Neural progenitor cell (in vitro differentiated cells): ENCODE measurements around the gene NQO2. TPM values are rescaled to one million over a fixed set of nuclear protein-coding genes. Genes with fewer than 3 reads are reported as not detected.
"Not testable (repeated sequence)": the region's sequence is repeated elsewhere in the genome, so short reads cannot be mapped to it uniquely, and the experiment has no call there.

Experiments used
- DNase-seq: peaks from one replicate; pipeline ENCODE4 v3.0.0-alpha.2; 2016; ENCODE audit warnings: low spot score
- H2AFZ ChIP-seq: fragments of 200-600 bp; sonication (generic); replicated peaks from 2 replicates; pipeline ENCODE4 v1.6.1; 2016; ENCODE audit warnings: antibody characterized with exemption
- H3F3A ChIP-seq: fragments of 200-600 bp; sonication (generic); 2 replicates; pipeline ENCODE4 v1.6.1; 2016; ENCODE audit warnings: antibody characterized with exemption, low read depth
- H3K27ac ChIP-seq: fragments of 200-600 bp; sonication (generic); 2 replicates; pipeline ENCODE4 v1.5.1; 2016; ENCODE audit warnings: mild to moderate bottlenecking
- H3K27me3 ChIP-seq: fragments of 200-600 bp; sonication (generic); 2 replicates; pipeline ENCODE4 v1.6.1; 2016; ENCODE audit warnings: mild to moderate bottlenecking, moderate library complexity
- H3K36me3 ChIP-seq: fragments of 200-600 bp; sonication (generic); 2 replicates; pipeline ENCODE4 v1.5.1; 2016
- H3K4me1 ChIP-seq: fragments of 200-600 bp; sonication (generic); 2 replicates; pipeline ENCODE4 v1.6.1; 2016; ENCODE audit warnings: mixed run types
- H3K4me2 ChIP-seq: fragments of 200-600 bp; sonication (generic); 2 replicates; pipeline ENCODE4 v1.6.1; 2016
- H3K4me3 ChIP-seq: fragments of 200-600 bp; sonication (generic); 2 replicates; pipeline ENCODE4 v1.5.1; 2016
- H3K79me2 ChIP-seq: fragments of 200-600 bp; sonication (generic); 2 replicates; pipeline ENCODE4 v1.6.1; 2016; ENCODE audit warnings: low read depth
- H3K9ac ChIP-seq: fragments of 200-600 bp; sonication (generic); 2 replicates; pipeline ENCODE4 v1.6.1; 2016
- H3K9me3 ChIP-seq: fragments of 200-600 bp; sonication (generic); 2 replicates; pipeline ENCODE4 v1.5.1; 2016; ENCODE audit warnings: low read depth
- H4K20me1 ChIP-seq: fragments of 200-600 bp; sonication (generic); 2 replicates; pipeline ENCODE4 v1.6.1; 2016; ENCODE audit warnings: low read depth
- H3K27ac Mint-ChIP-seq: 3 replicates; pipeline ENCODE4 v1.8.0; 2021; ENCODE audit warnings: mixed read lengths
- H3K27me3 Mint-ChIP-seq: 2 replicates; pipeline ENCODE4 v1.8.0; 2022; ENCODE audit warnings: low read depth, mild to moderate bottlenecking, inconsistent platforms, moderate library complexity, mixed read lengths; ENCODE audit not compliant: insufficient read depth
- H3K36me3 Mint-ChIP-seq: 3 replicates; pipeline ENCODE4 v1.8.0; 2021; ENCODE audit warnings: mixed read lengths
- H3K4me1 Mint-ChIP-seq: 3 replicates; pipeline ENCODE4 v1.8.0; 2021; ENCODE audit warnings: mixed read lengths
- H3K4me3 Mint-ChIP-seq: 3 replicates; pipeline ENCODE4 v1.8.0; 2021; ENCODE audit warnings: mild to moderate bottlenecking, moderate library complexity, mixed read lengths
- H3K9me3 Mint-ChIP-seq: 3 replicates; pipeline ENCODE4 v1.8.0; 2020; ENCODE audit warnings: mixed read lengths
- CTCF ChIP-seq: fragments of 200-600 bp; sonication (generic); IDR thresholded peaks from 2 replicates; pipeline ENCODE4 v1.5.1; 2017; ENCODE audit warnings: antibody characterized with exemption, mild to moderate bottlenecking
- EZH2 ChIP-seq: fragments of 200-600 bp; sonication (generic); IDR thresholded peaks from 2 replicates; pipeline ENCODE4 v1.6.1; 2017; ENCODE audit warnings: antibody characterized with exemption, mild to moderate bottlenecking, moderate library complexity
- EZH2phosphoT487 ChIP-seq: fragments of 200-600 bp; sonication (generic); IDR thresholded peaks from 2 replicates; pipeline ENCODE4 v1.6.1; 2017; ENCODE audit warnings: antibody characterized with exemption
- total RNA-seq: library from RNA; depleted of rRNA; stranded (reverse); fragments of >200 nt; gene quantifications from 2 replicates; pipeline ENCODE4 v1.2.3, GENCODE V29; 2015; ENCODE audit warnings: low replicate concordance

Gene NQO2
- total RNA-seq, 1 donor from 2014 or later: 19.5 TPM

GRCh38 chr6:3005874-3006273, 6.2 kb downstream of the NQO2 start:
- peaks cover 58% of the 10 kb centered on the region for H3K36me3 Mint-ChIP-seq
- no peak overlapping the region for H3K4me3 ChIP-seq
- TF ChIP-seq EZH2phosphoT487 (no peak), CTCF (no peak), EZH2 (no peak)
- peaks cover 17% of the 10 kb centered on the region for H3K9me3 Mint-ChIP-seq
- H3F3A ChIP-seq: peaks cover 10% of the 10 kb centered on the region
- peaks cover 14% of the 10 kb centered on the region for H3K4me1 ChIP-seq
- H3K4me2 ChIP-seq: no peak overlapping the region
- no peaks in the 10 kb centered on the region for H4K20me1 ChIP-seq
- H3K9me3 ChIP-seq: peaks cover under 1% of the 10 kb centered on the region
- no peak overlapping the region for H3K27ac Mint-ChIP-seq
- H2AFZ ChIP-seq: no peak overlapping the region
- peaks cover under 1% of the 10 kb centered on the region for H3K36me3 ChIP-seq
- no peaks in the 10 kb centered on the region for H3K79me2 ChIP-seq
- H3K4me1 Mint-ChIP-seq: peaks cover 31% of the 10 kb centered on the region
- DNase-seq: no peak
- no peak overlapping the region for H3K9ac ChIP-seq
- H3K27ac ChIP-seq: no peak overlapping the region
- peaks cover 4% of the 10 kb centered on the region for H3K27me3 ChIP-seq
- no peak overlapping the region for H3K4me3 Mint-ChIP-seq
- H3K27me3 Mint-ChIP-seq: peaks cover 4% of the 10 kb centered on the region

GRCh38 chr6:3006476-3006875, 6.8 kb downstream of the NQO2 start:
- H3K4me1 Mint-ChIP-seq: peaks cover 29% of the 10 kb centered on the region
- H3K9me3 Mint-ChIP-seq: peaks cover 23% of the 10 kb centered on the region
- DNase-seq: no peak
- Histone ChIP-seq H3K79me2 (no peaks in the 10 kb centered on the region), H2AFZ (no peak overlapping the region), H3K4me2 (no peak overlapping the region), H3K4me1 (peaks cover 14% of the 10 kb centered on the region), H3K36me3 (peaks cover 6% of the 10 kb centered on the region), H3K27ac (no peak overlapping the region), H3F3A (peaks cover 10% of the 10 kb centered on the region), H3K9ac (no peak overlapping the region), H3K4me3 (no peak overlapping the region), H4K20me1 (no peaks in the 10 kb centered on the region), H3K9me3 (peaks cover 6% of the 10 kb centered on the region), H3K27me3 (no peaks in the 10 kb centered on the region)
- no peak overlapping the region for H3K27ac Mint-ChIP-seq
- peaks cover 64% of the 10 kb centered on the region for H3K36me3 Mint-ChIP-seq
- no peak overlapping the region for H3K4me3 Mint-ChIP-seq
- H3K27me3 Mint-ChIP-seq: peaks cover 2% of the 10 kb centered on the region
- TF ChIP-seq EZH2 (no peak), CTCF (no peak), EZH2phosphoT487 (no peak)

- Histone ChIP-seq H3K4me2 (no peak overlapping the region), H3K9me3 (peaks cover 7% of the 10 kb centered on the region), H3K36me3 (peaks cover 10% of the 10 kb centered on the region), H3K9ac (no peak overlapping the region), H3K4me3 (no peak overlapping the region), H3K4me1 (peaks cover 14% of the 10 kb centered on the region), H3F3A (peaks cover 10% of the 10 kb centered on the region), H3K27ac (no peak overlapping the region), H3K79me2 (no peaks in the 10 kb centered on the region), H3K27me3 (no peaks in the 10 kb centered on the region), H4K20me1 (no peaks in the 10 kb centered on the region), H2AFZ (no peak overlapping the region)
- Mint-ChIP-seq H3K4me3 (no peak overlapping the region), H3K9me3 (peaks cover 32% of the 10 kb centered on the region), H3K36me3 (peaks cover 72% of the 10 kb centered on the region), H3K27ac (no peak overlapping the region), H3K27me3 (peaks cover 2% of the 10 kb centered on the region), H3K4me1 (peaks cover 23% of the 10 kb centered on the region)
- TF ChIP-seq EZH2 (no peak), CTCF (no peak), EZH2phosphoT487 (no peak)
- no peak for DNase-seq
Measured at GRCh38 chr6:3007571-3007970, 7.9 kb downstream of the NQO2 start.

GRCh38 chr6:3008712-3009265, 9.1 kb downstream of the NQO2 start:
- H3K27ac ChIP-seq, H3K4me2 ChIP-seq, H4K20me1 ChIP-seq, H3K79me2 ChIP-seq, H3K4me3 ChIP-seq, DNase-seq, H3K27me3 ChIP-seq, H3K9ac ChIP-seq, H3K27me3 Mint-ChIP-seq, H3K4me3 Mint-ChIP-seq, H3K27ac Mint-ChIP-seq, H2AFZ ChIP-seq, H3K9me3 ChIP-seq: not testable (repeated sequence)
- peaks cover 79% of the 10 kb centered on the region for H3K36me3 Mint-ChIP-seq
- H3K4me1 ChIP-seq: peaks cover 14% of the 10 kb centered on the region
- peaks cover 12% of the 10 kb centered on the region for H3K36me3 ChIP-seq
- H3F3A ChIP-seq: peaks cover 10% of the 10 kb centered on the region
- H3K9me3 Mint-ChIP-seq: peaks cover 37% of the 10 kb centered on the region
- H3K4me1 Mint-ChIP-seq: peaks cover 17% of the 10 kb centered on the region
